Uterus (tissue), 2 donors: Measurements from ENCODE around the gene KIRREL3.

Experiments
- CTCF ChIP-seq, 4 experiments: fragments of 200-600 bp in 2 of 4; fragments of 450-650 bp in 2 of 4; sonication (generic) in 2 of 4; IDR thresholded peaks; one replicate each; pipeline ENCODE4 v1.5.1; 2016 to 2019; ENCODE audit warnings: antibody characterized with exemption in 4 of 4, mild to moderate bottlenecking in 2 of 4, moderate library complexity in 1 of 4
- POLR2A ChIP-seq, 2 donors: fragments of 450-650 bp; IDR thresholded peaks; one replicate each; pipeline ENCODE4 v1.6.1; 2016; ENCODE audit warnings: antibody characterized with exemption in 2 of 2, mild to moderate bottlenecking in 1 of 2, moderate library complexity in 1 of 2

GRCh38 chr11:126480015-126480409 is 520.6 kb downstream of the KIRREL3 start:
- TF ChIP-seq POLR2A (IDR thresholded peaks at IDR 0.05) (no peak), CTCF (IDR thresholded peaks at IDR 0.05) (no peak)
